Measurements from ENCODE around the gene DIP2C. TPM values are rescaled to one million over a fixed set of nuclear protein-coding genes. Genes with fewer than 3 reads are reported as not detected.
"Not testable (repeated sequence)": the region's sequence is repeated elsewhere in the genome, so short reads cannot be mapped to it uniquely, and the experiment has no call there.

The DIP2C gene
- total RNA-seq, 2 donors from 2014 or later = 12.3 to 41.8 TPM

DNA sequence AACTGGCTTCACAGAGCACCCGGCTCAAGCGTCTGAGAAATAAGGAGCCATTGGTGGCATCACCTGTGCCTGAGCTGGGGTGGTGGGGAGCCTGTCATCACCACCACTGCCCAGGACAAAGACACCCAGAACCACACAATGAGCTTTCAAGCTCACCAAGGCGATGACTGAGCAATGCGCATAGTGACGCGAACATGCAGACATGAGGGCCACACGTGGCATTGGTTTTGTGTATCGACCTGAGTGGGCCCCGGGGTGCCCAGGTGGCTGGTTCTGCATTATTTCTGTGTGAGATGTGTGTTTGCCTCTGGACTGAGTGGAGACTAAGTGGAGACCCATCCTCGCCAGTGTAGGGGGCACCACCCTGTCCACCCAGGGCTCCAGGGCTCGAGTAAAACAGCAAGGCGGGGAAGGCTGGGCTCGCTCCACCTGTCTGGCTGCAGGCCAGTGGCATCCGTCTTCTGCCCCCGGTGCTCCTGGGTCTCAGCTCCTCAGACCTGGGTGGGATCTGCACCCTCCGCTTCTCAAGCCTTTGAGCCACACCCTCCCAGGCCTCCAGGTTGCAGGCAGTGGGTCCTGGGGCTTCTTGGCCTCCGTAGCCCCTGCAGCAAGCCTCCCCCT is 92.6 kb downstream of the DIP2C start:
- Histone ChIP-seq H3K4me1 (replicated peaks) (no peaks in the 10 kb centered on the region), H3K4me3 (no peak overlapping the region), H3K36me3 (no peaks in the 10 kb centered on the region), H3K27ac (no peak overlapping the region), H3K27me3 (replicated peaks; ENCODE audit: insufficient read depth) (no peaks in the 10 kb centered on the region), H3K9me3 (no peaks in the 10 kb centered on the region)
- 96% methylated on average over 17 of the region's 17 CpGs for WGBS
- intact Hi-C loops (cut with DNase I) = no loop called here
- DNase-seq (ENCODE audit: low spot score) = no peak
- TF ChIP-seq, protein P1, sequence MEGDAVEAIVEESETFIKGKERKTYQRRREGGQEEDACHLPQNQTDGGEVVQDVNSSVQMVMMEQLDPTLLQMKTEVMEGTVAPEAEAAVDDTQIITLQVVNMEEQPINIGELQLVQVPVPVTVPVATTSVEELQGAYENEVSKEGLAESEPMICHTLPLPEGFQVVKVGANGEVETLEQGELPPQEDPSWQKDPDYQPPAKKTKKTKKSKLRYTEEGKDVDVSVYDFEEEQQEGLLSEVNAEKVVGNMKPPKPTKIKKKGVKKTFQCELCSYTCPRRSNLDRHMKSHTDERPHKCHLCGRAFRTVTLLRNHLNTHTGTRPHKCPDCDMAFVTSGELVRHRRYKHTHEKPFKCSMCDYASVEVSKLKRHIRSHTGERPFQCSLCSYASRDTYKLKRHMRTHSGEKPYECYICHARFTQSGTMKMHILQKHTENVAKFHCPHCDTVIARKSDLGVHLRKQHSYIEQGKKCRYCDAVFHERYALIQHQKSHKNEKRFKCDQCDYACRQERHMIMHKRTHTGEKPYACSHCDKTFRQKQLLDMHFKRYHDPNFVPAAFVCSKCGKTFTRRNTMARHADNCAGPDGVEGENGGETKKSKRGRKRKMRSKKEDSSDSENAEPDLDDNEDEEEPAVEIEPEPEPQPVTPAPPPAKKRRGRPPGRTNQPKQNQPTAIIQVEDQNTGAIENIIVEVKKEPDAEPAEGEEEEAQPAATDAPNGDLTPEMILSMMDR (IDR thresholded peaks at IDR 0.05) = no peak

DNA sequence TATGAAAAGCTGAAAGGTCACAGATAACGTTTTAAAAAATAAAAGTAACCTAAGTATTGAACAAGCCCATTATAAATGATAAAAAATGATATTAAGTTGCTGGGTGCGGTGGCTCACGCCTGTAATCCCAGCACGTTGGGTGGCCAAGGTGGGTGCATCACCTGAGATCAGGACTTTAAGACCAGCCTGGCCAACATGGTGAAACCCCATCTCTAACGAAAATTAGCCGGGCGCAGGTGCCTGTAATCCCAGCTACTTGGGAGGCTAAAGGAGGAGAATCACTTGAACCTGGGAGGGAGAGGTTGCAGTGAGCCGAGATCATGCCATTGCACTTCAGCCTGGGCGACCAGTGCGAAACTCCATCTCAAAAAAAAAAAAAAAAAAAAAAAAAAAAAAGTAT is 93.3 kb downstream of the DIP2C start:
- H3K9me3 ChIP-seq; H3K27me3 ChIP-seq (replicated peaks; ENCODE audit: insufficient read depth); H3K4me3 ChIP-seq; H3K36me3 ChIP-seq; intact Hi-C loops (cut with DNase I); DNase-seq (ENCODE audit: low spot score); H3K27ac ChIP-seq; H3K4me1 ChIP-seq (replicated peaks): not testable (repeated sequence)
- 97% methylated on average over 10 of the region's 10 CpGs for WGBS

DNA sequence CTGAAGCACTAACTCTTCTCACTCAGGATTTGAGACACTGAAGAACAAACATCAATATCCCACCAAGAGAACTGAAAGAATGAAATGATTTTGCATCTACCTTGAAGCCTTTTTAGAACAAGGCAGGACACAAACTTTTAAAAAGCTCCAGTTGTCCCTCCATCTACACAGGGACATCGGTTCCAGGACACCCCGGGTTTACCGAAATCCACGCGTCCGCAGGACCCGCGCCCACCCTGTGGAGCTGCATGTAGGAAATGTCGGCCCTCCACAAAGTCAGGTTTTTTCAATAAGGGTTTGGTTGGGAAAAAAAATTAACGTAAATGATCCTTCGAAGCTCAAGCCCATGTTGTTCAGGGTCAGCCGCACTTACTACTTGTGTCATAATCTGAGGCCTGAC is 94.0 kb downstream of the DIP2C start:
- no peak for DNase-seq (ENCODE audit: low spot score)
- Histone ChIP-seq H3K27me3 (replicated peaks; ENCODE audit: insufficient read depth) (no peaks in the 10 kb centered on the region), H3K27ac (no peak overlapping the region), H3K4me3 (no peak overlapping the region), H3K9me3 (no peaks in the 10 kb centered on the region), H3K4me1 (replicated peaks) (no peaks in the 10 kb centered on the region), H3K36me3 (no peaks in the 10 kb centered on the region)
- 95% methylated on average over 12 of the region's 12 CpGs for WGBS
- intact Hi-C loops (cut with DNase I) = no loop called here
- TF ChIP-seq, protein P1 (IDR thresholded peaks at IDR 0.05) = no peak
- TF ChIP-seq POLR2AphosphoS5 (IDR thresholded peaks at IDR 0.05) (no peak), POLR2A (IDR thresholded peaks at IDR 0.05) (no peak)

DNA sequence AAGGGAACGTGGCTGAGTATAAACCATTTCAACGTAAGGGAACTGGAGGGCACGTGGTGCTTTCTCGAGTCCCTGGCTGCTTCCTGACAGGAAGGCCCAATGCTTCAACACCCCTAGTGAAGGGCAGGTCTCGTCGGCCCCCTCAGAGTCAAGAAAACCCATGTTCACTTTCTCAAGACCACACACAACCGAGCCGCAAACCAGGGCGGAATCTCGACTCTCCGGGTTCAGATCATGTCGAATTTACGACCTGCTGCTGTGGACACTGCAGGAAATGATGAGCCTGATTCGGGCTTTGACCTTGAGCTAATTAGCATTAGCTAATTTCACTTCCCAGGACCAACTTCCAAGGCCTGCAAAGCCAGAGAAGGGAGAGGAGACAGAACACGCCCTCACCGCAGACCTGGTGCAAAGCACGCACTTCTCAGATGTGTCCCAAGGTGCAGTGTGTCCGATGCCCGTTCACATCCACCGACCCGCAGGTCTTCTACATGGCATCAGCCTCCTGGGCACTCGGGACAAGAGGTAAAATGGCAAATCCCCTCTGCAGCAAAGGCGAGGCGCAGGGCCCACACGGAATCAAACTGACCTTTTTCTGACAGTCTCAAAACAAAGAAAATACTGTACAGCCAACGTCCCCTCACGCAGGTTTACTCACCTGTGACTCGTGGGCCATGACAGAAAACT is 94.7 kb downstream of the DIP2C start:
- TF ChIP-seq, protein P1 (IDR thresholded peaks at IDR 0.05) = no peak
- no peak for TF ChIP-seq POLR2AphosphoS5 (IDR thresholded peaks at IDR 0.05)
- no peak for TF ChIP-seq POLR2A (IDR thresholded peaks at IDR 0.05)
- Histone ChIP-seq H3K27me3 (replicated peaks; ENCODE audit: insufficient read depth) (no peaks in the 10 kb centered on the region), H3K36me3 (no peaks in the 10 kb centered on the region), H3K4me1 (replicated peaks) (no peaks in the 10 kb centered on the region), H3K4me3 (no peak overlapping the region), H3K9me3 (no peaks in the 10 kb centered on the region), H3K27ac (no peak overlapping the region)
- 93% methylated on average over 28 of the region's 28 CpGs for WGBS
- intact Hi-C loops (cut with DNase I) = no loop called here
- no peak for DNase-seq (ENCODE audit: low spot score)

DNA sequence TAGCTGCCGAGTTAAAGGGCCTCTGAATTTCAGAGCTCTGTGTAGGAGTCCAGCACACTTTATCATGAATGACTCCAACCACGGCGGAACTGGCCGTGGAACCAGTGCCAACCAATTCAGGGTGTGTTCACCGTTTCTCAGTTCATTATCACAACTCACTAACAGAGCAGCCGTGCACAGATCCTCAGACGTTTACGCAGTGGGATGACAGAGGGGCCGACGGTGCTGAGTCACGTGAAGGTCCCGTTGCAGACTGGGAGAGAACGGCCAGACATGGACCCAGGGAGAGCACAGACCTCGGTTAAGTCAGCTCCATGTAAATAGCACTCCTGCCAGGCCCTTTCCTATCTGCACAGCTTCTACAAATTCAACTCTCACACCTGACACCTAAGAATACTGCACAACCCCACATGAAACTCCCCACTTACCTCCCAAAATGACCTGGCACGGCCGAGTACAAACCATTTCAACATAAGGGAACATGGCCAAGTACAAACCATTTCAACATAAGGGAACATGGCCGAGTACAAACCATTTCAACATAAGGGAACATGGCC is 95.5 kb downstream of the DIP2C start:
- DNase-seq (ENCODE audit: low spot score) = no peak
- H3K27ac ChIP-seq = no peak overlapping the region
- 69% methylated on average over 17 of the region's 17 CpGs for WGBS
- TF ChIP-seq, protein P1 (IDR thresholded peaks at IDR 0.05) = no peak
- TF ChIP-seq POLR2A (IDR thresholded peaks at IDR 0.05) (no peak), POLR2AphosphoS5 (IDR thresholded peaks at IDR 0.05) (no peak)
- H3K36me3 ChIP-seq = no peaks in the 10 kb centered on the region
- intact Hi-C loops (cut with DNase I) = no loop called here
- no peaks in the 10 kb centered on the region for H3K4me1 ChIP-seq (replicated peaks)
- H3K4me3 ChIP-seq = no peak overlapping the region
- no peaks in the 10 kb centered on the region for H3K27me3 ChIP-seq (replicated peaks; ENCODE audit: insufficient read depth)
- no peaks in the 10 kb centered on the region for H3K9me3 ChIP-seq

Measured in prostate gland (tissue), 2 donors.